Type B pancreatic cell (in vitro differentiated cells): ENCODE data around the gene MCOLN1. TPM values are rescaled to one million over a fixed set of nuclear protein-coding genes. Genes with fewer than 3 reads are reported as not detected.

ENCODE experiments used
- DNase-seq: peaks from one replicate; pipeline ENCODE4 v3.0.0; 2021; ENCODE audit warnings: mixed read lengths; ENCODE audit not compliant: unreplicated experiment; ENCODE audit errors: extremely low spot score
- H3K27ac Mint-ChIP-seq: 2 replicates; pipeline ENCODE4 v1.8.0; 2021; ENCODE audit warnings: mild to moderate bottlenecking, mixed read lengths
- H3K27me3 Mint-ChIP-seq: 2 replicates; pipeline ENCODE4 v1.8.0; 2021; ENCODE audit warnings: mixed read lengths
- H3K36me3 Mint-ChIP-seq: 2 replicates; pipeline ENCODE4 v1.8.0; 2021; ENCODE audit warnings: mixed read lengths
- H3K4me1 Mint-ChIP-seq: one replicate; pipeline ENCODE4 v1.8.0; 2021; ENCODE audit warnings: mixed read lengths; ENCODE audit not compliant: unreplicated experiment
- H3K4me3 Mint-ChIP-seq: 2 replicates; pipeline ENCODE4 v1.8.0; 2021; ENCODE audit warnings: mild to moderate bottlenecking, mixed read lengths
- H3K9me3 Mint-ChIP-seq: 2 replicates; pipeline ENCODE4 v1.8.0; 2021; ENCODE audit warnings: mixed read lengths
- CTCF ChIP-seq: fragments of 200-600 bp; sonication (generic); conservative IDR thresholded peaks from 2 replicates; pipeline ENCODE4 v1.5.0; 2021; ENCODE audit warnings: antibody characterized with exemption, mild to moderate bottlenecking
- total RNA-seq: library from RNA; stranded (reverse); gene quantifications from 2 replicates; pipeline ENCODE4 v1.2.1, GENCODE V29; 2021; ENCODE audit warnings: low replicate concordance

MCOLN1 gene
- total RNA-seq, 1 donor from 2014 or later, result 24.0 TPM

DNA sequence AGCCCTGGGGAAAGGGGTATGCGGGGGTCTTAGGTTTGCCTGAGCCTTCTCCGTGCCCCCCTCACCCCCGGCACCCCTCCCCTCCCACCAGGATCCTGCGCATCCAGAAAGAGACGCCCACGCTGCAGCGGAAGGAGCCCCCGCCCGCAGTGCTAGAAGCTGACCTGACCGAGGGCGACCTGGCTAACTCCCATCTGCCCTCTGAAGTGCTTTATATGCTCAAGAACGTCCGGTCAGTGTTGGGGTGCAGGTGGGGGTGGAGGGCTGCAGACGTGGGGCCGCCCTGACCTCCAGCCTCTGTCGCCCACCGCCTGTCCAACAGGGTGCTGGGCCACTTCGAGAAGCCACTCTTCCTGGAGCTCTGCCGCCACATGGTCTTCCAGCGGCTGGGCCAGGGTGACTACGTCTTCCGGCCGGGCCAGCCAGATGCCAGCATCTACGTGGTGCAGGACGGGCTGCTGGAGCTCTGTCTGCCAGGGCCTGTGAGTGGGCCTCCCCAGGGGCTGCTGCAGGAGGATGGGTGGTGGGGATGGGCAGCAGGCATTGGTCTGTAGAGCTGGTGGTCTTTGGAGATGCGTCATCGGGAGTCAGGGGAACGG lies 17.5 kb downstream of the MCOLN1 start:
- Mint-ChIP-seq H3K27ac (no peak overlapping the region), H3K27me3 (no peaks in the 10 kb centered on the region), H3K4me3 (no peak overlapping the region), H3K36me3 (peaks cover 3% of the 10 kb centered on the region), H3K9me3 (no peaks in the 10 kb centered on the region), H3K4me1 (peaks cover 4% of the 10 kb centered on the region)
- DNase-seq, result no peak
- no peak for TF ChIP-seq CTCF

DNA sequence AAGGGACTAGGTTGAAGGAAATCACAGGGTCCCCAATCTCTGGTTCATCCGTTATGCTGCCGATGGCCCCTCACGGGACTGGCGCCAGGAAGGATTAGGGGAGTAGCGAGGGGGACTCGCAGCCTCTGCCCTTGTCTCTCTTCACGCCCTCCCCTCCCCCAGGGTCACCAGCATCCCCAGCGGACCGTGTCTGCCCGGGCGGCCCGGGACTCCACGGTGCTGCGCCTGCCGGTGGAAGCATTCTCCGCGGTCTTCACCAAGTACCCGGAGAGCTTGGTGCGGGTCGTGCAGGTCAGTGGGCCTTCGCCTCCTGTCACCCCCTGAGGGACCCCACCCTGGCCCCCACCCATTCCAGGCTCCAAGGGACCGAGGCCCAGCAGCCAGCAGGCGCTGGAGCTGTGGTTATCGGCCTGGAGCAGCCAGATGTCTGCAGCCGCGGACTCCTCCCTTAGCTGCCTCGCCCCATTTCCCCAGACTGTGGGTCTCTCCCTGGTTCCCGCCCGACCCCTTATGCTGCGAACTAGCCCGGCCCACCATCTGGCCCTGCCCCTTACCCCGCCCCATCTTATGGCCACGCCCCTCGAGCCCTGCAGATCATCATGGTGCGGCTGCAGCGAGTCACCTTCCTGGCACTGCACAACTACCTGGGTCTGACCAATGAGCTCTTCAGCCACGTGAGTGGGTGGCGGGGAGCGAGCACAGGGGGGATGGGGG lies 18.5 kb downstream of the MCOLN1 start:
- no peak for DNase-seq
- H3K36me3 Mint-ChIP-seq, result peaks cover 5% of the 10 kb centered on the region

DNA sequence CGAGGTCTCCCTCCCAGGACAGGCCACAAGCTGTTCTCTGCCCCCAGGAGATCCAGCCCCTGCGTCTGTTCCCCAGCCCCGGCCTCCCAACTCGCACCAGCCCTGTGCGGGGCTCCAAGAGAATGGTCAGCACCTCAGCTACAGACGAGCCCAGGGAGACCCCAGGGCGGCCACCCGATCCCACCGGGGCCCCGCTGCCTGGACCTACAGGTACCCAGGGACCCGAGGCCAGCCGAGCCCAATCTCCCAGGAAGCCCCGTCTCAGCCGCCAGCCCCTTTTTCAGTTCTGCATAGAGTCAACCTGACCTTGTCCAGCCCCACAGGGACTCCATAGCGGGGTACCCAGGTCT lies 19.0 kb downstream of the MCOLN1 start:
- Mint-ChIP-seq H3K36me3 (peaks cover 7% of the 10 kb centered on the region), H3K27ac (no peak overlapping the region), H3K9me3 (no peaks in the 10 kb centered on the region), H3K4me1 (peaks cover under 1% of the 10 kb centered on the region), H3K27me3 (no peaks in the 10 kb centered on the region), H3K4me3 (no peak overlapping the region)
- no peak for DNase-seq
- TF ChIP-seq CTCF, result no peak

More for the DNA sequence above, 18.5 kb downstream of the MCOLN1 start:
- no peak overlapping the region for H3K27ac Mint-ChIP-seq
- H3K9me3 Mint-ChIP-seq, result no peaks in the 10 kb centered on the region
- H3K4me1 Mint-ChIP-seq, result peaks cover 4% of the 10 kb centered on the region
- TF ChIP-seq CTCF, result no peak
- H3K27me3 Mint-ChIP-seq, result no peaks in the 10 kb centered on the region
- no peak overlapping the region for H3K4me3 Mint-ChIP-seq

- no peak overlapping the region for H3K4me3 Mint-ChIP-seq
These were observed 19.5 kb downstream of the MCOLN1 start for GRCh38 chr19:7541828-7542443.

More at GRCh38 chr19:7541828-7542443, 19.5 kb downstream of the MCOLN1 start:
- no peaks in the 10 kb centered on the region for H3K9me3 Mint-ChIP-seq
- no peaks in the 10 kb centered on the region for H3K27me3 Mint-ChIP-seq
- no peak for DNase-seq
- H3K27ac Mint-ChIP-seq, result no peak overlapping the region
- H3K36me3 Mint-ChIP-seq, result peaks cover 7% of the 10 kb centered on the region
- no peak for TF ChIP-seq CTCF
- no peaks in the 10 kb centered on the region for H3K4me1 Mint-ChIP-seq
